Measurements from ENCODE around the gene ACCS. TPM values are rescaled to one million over a fixed set of nuclear protein-coding genes. Genes with fewer than 3 reads are reported as not detected.

ACCS gene
- total and polyA plus RNA-seq, 9 of the 15 experiments (the other 6 are each of a cell fraction or from before 2014, with no cell fraction given) = 4.2 to 25.9 (median 16.3) TPM

GRCh38 chr11:44029507-44029845, 36.6 kb upstream of the ACCS start:
- Histone ChIP-seq H3K4me2 (ENCODE audit: insufficient read depth, low read length) (no peak overlapping the region), H3K4me1 (replicated peaks in 1 of 2; ENCODE audit: control insufficient read depth in 2 of 2, insufficient read depth in 2 of 2, low read length in 2 of 2) (peaks cover 0 to 2% of the 10 kb centered on the region in 2 experiments; a peak in 3 of 5 replicates), H2AFZ (ENCODE audit: low read depth, low read length) (no peak overlapping the region), H3K9ac (ENCODE audit: insufficient read depth in 1 of 2, low read depth in 2 of 2, low read length in 2 of 2) (no peak overlapping the region), H3K4me3 (no peak overlapping the region), H4K20me1 (replicated peaks; ENCODE audit: control insufficient read depth, insufficient read depth, low read length) (no peaks in the 10 kb centered on the region), H3K27me3 (ENCODE audit: control insufficient read depth in 2 of 2, insufficient read depth in 2 of 2, low read length in 2 of 2) (peaks cover 15 to 20% of the 10 kb centered on the region in 2 experiments; a peak in 4 of 5 replicates), H3K9me1 (ENCODE audit: control insufficient read depth, insufficient read depth, low read length) (no peaks in the 10 kb centered on the region), H3K27ac (ENCODE audit: extremely low read depth, low read depth, low read length) (no peak overlapping the region), H3K9me3 (replicated peaks; ENCODE audit: control insufficient read depth, insufficient read depth, low read depth, low read length) (no peaks in the 10 kb centered on the region), H3K79me2 (ENCODE audit: control insufficient read depth, insufficient read depth, low read length) (no peaks in the 10 kb centered on the region), H3K36me3 (ENCODE audit: control insufficient read depth, insufficient read depth, low read length) (no peaks in the 10 kb centered on the region)
- ChIA-PET POLR2A (no interaction called here), CTCF (ENCODE audit: low intra/inter-chr PET ratio) (no interaction called here)
- no peak for DNase-seq (ENCODE audit: extremely low read depth in 1 of 4, low spot score in 3 of 4)
- in situ Hi-C loops (cut with MboI) = no loop called here
- TF ChIP-seq, protein P1, sequence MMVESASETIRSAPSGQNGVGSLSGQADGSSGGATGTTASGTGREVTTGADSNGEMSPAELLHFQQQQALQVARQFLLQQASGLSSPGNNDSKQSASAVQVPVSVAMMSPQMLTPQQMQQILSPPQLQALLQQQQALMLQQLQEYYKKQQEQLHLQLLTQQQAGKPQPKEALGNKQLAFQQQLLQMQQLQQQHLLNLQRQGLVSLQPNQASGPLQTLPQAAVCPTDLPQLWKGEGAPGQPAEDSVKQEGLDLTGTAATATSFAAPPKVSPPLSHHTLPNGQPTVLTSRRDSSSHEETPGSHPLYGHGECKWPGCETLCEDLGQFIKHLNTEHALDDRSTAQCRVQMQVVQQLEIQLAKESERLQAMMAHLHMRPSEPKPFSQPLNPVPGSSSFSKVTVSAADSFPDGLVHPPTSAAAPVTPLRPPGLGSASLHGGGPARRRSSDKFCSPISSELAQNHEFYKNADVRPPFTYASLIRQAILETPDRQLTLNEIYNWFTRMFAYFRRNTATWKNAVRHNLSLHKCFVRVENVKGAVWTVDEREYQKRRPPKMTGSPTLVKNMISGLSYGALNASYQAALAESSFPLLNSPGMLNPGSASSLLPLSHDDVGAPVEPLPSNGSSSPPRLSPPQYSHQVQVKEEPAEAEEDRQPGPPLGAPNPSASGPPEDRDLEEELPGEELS (CRISPR knock-in tag; IDR thresholded peaks at IDR 0.05; ENCODE audit: borderline replicate concordance) = no peak
- no peak for TF ChIP-seq ARID4B (CRISPR knock-in tag; IDR thresholded peaks at IDR 0.05)
- no peak for TF ChIP-seq SIX5 (IDR thresholded peaks at IDR 0.05; ENCODE audit: borderline replicate concordance in 1 of 2, insufficient read depth in 1 of 2, low read depth in 1 of 2, low read length in 2 of 2)
- TF ChIP-seq ZNF124 (CRISPR knock-in tag; IDR thresholded peaks at IDR 0.05) = no peak
- TF ChIP-seq ETS2 (tag; IDR thresholded peaks at IDR 0.05; ENCODE audit: borderline replicate concordance, poor library complexity, severe bottlenecking) = no peak
- no peak for TF ChIP-seq PURB (CRISPR knock-in tag; IDR thresholded peaks at IDR 0.05; ENCODE audit: low read depth)
- TF ChIP-seq PHF20 (IDR thresholded peaks at IDR 0.05; ENCODE audit: partially characterized antibody) = no peak
- no peak for TF ChIP-seq NR1H2 (CRISPR knock-in tag; IDR thresholded peaks at IDR 0.05)
- no peak for TF ChIP-seq MCM5 (IDR thresholded peaks at IDR 0.05; ENCODE audit: low read depth)
- no peak for TF ChIP-seq POLR2AphosphoS2 (IDR thresholded peaks at IDR 0.05; ENCODE audit: low read length)
- no peak for TF ChIP-seq SPI1 (IDR thresholded peaks at IDR 0.05; ENCODE audit: borderline replicate concordance, low read depth, low read length)
- no peak for ATAC-seq
- no TSS peak for BruUV-seq (replicated peaks)
- intact Hi-C loops (cut with micrococcal nuclease) = no loop called here
- WGBS (ENCODE audit: insufficient coverage, low coverage, missing lambda C conversion rate) = 0% methylated on average over 1 of the region's 1 CpG
- FAIRE-seq = no peak
